Esophagus muscularis mucosa (tissue), 3 donors: ENCODE data around the gene DLK2.

Experiments
- POLR2A ChIP-seq: fragments of 450-650 bp; IDR thresholded peaks from one replicate; pipeline ENCODE4 v1.6.1; 2017; ENCODE audit warnings: antibody characterized with exemption, moderate library complexity, mild to moderate bottlenecking, low read depth
- TF ChIP-seq, protein P1 (sequence below), 3 experiments: fragments of 200-600 bp in 2 of 3; fragments of 450-650 bp in 1 of 3; sonication (generic) in 2 of 3; IDR thresholded peaks; one replicate each; pipeline ENCODE4 v1.5.1; 2017 to 2019; ENCODE audit warnings: antibody characterized with exemption in 3 of 3, mild to moderate bottlenecking in 2 of 3, moderate library complexity in 1 of 3

DNA sequence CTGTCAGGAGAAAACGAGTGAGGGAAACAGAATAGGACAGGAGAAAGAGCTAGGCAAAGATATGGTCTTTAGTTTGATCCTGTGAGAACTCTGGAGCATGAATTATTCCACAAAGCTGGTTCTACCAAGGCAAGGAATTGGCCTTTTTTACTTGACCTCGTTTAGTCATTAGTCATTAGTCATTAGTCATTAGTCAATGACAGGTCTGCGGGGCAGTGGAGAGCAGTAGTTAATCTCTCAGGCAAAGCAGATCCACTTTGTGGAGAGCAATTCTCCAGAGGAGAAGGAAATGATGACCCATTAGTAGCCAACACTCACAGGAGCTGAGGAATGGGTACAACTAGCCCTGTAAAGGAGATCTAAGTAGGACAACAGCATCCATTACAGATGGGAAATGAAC lies 50.0 kb downstream of the DLK2 start:
- TF ChIP-seq, protein P1, sequence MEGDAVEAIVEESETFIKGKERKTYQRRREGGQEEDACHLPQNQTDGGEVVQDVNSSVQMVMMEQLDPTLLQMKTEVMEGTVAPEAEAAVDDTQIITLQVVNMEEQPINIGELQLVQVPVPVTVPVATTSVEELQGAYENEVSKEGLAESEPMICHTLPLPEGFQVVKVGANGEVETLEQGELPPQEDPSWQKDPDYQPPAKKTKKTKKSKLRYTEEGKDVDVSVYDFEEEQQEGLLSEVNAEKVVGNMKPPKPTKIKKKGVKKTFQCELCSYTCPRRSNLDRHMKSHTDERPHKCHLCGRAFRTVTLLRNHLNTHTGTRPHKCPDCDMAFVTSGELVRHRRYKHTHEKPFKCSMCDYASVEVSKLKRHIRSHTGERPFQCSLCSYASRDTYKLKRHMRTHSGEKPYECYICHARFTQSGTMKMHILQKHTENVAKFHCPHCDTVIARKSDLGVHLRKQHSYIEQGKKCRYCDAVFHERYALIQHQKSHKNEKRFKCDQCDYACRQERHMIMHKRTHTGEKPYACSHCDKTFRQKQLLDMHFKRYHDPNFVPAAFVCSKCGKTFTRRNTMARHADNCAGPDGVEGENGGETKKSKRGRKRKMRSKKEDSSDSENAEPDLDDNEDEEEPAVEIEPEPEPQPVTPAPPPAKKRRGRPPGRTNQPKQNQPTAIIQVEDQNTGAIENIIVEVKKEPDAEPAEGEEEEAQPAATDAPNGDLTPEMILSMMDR (IDR thresholded peaks at IDR 0.05), result no peak
- TF ChIP-seq POLR2A, result no peak
